Mesendoderm (in vitro differentiated cells): Measurements from ENCODE around the gene CTXN1.
"Not testable (repeated sequence)": the region's sequence is repeated elsewhere in the genome, so short reads cannot be mapped to it uniquely, and the experiment has no call there.

Experiments
- DNase-seq: peaks from one replicate; pipeline ENCODE4 v3.0.0; 2013
- H2AK5ac ChIP-seq: 2 replicates; pipeline ENCODE4 v1.6.1; 2013; ENCODE audit warnings: low read length, inconsistent platforms
- H2BK120ac ChIP-seq: 2 replicates; pipeline ENCODE4 v1.6.1; 2013; ENCODE audit warnings: low read depth, mild to moderate bottlenecking, low read length, moderate library complexity, mixed read lengths
- H2BK15ac ChIP-seq: replicated peaks from 2 replicates; pipeline ENCODE4 v1.6.1; 2013; ENCODE audit warnings: low read depth, mild to moderate bottlenecking, moderate library complexity
- H2BK5ac ChIP-seq: 2 replicates; pipeline ENCODE4 v1.6.1; 2013; ENCODE audit warnings: low read length, inconsistent platforms
- H3K18ac ChIP-seq: 2 replicates; pipeline ENCODE4 v1.6.1; 2013; ENCODE audit warnings: mild to moderate bottlenecking, low read length, mixed read lengths
- H3K23ac ChIP-seq: one replicate; pipeline ENCODE4 v1.6.1; 2013; ENCODE audit warnings: low read length
- H3K27ac ChIP-seq: 2 replicates; pipeline ENCODE4 v1.5.1; 2013; ENCODE audit warnings: low read depth, mild to moderate bottlenecking, inconsistent platforms, low read length, moderate library complexity
- H3K27me3 ChIP-seq: 2 replicates; pipeline ENCODE4 v1.6.1; 2013; ENCODE audit warnings: low read length, control low read depth, mild to moderate bottlenecking, inconsistent platforms; ENCODE audit not compliant: insufficient read depth, poor library complexity
- H3K36me3 ChIP-seq: 2 replicates; pipeline ENCODE4 v1.6.1; 2013; ENCODE audit warnings: low read length, inconsistent platforms; ENCODE audit not compliant: control insufficient read depth, insufficient read depth
- H3K4ac ChIP-seq: one replicate; pipeline ENCODE4 v1.6.1; 2013; ENCODE audit warnings: low read depth, mild to moderate bottlenecking, low read length, moderate library complexity
- H3K4me1 ChIP-seq: 2 replicates; pipeline ENCODE4 v1.6.1; 2013; ENCODE audit warnings: low read depth, low read length, inconsistent platforms; ENCODE audit not compliant: control insufficient read depth
- H3K4me2 ChIP-seq: 2 replicates; pipeline ENCODE4 v1.6.1; 2013; ENCODE audit warnings: low read length
- H3K4me3 ChIP-seq: 2 replicates; pipeline ENCODE4 v1.5.1; 2013; ENCODE audit warnings: mild to moderate bottlenecking, low read length
- H3K56ac ChIP-seq: one replicate; pipeline ENCODE4 v1.6.1; 2013; ENCODE audit warnings: low read length
- H3K79me1 ChIP-seq: 2 replicates; pipeline ENCODE4 v1.6.1; 2013; ENCODE audit warnings: low read length, inconsistent platforms
- H3K79me2 ChIP-seq: 2 replicates; pipeline ENCODE4 v1.6.1; 2013; ENCODE audit warnings: mild to moderate bottlenecking, low read length; ENCODE audit not compliant: control insufficient read depth, insufficient read depth
- H3K9ac ChIP-seq: 2 replicates; pipeline ENCODE4 v1.6.1; 2013; ENCODE audit warnings: low read length, inconsistent platforms
- H4K5ac ChIP-seq: one replicate; pipeline ENCODE4 v1.6.1; 2013; ENCODE audit warnings: low read length
- H4K8ac ChIP-seq: one replicate; pipeline ENCODE4 v1.6.1; 2013; ENCODE audit warnings: low read depth, mild to moderate bottlenecking, control low read depth, low read length, moderate library complexity
- WGBS: extraction: QIAGEN DNeasy Blood & Tissue Kit; methylation state at CpG from one replicate; pipeline ENCODE4 v1.1.7; 2013; ENCODE audit warnings: low lambda C conversion rate, missing lambda C conversion rate; ENCODE audit not compliant: insufficient coverage; ENCODE audit errors: extremely low coverage; 5-methylcytosine and 5-hydroxymethylcytosine counted together

Gene CTXN1

DNA sequence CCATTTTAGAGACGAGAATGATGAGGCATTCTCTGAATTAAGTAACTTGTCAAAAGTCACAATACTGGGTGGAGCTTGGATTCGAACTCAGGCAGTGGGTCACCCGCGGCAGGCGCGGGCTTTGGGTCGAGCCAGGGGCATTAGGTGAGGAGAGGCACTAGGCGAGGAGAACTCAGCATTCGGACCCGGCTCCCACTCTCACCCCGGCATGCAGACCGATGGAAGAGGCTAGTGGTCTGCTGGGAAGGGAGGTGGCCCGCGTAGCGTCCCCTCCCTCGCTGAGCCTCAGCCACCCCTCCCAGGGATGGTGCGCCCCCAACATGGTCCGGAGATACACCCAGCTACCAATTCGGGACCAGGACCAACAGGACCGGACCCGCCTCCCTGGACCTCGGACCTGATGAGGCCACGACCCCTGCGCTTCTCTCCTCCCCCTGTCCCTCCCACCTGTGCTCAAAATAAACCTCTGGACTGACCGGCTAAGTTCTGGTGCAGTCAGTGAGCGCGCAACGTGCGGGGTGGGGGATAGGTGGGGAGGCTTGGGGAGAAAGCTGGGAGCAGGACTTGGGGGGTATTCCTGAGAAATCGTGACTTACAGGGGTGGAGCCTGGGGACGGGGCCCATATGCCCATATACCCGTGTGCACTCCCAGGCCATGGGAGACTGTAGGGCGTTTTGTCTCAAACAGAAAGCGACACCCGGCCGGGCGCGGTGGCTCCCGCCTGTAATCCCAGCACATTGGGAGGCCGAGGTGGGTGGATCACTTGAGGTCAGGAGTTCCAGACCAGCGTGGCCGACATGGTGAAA lies 7.1 kb downstream of the CTXN1 start:
- no peak overlapping the region for H4K8ac ChIP-seq
- no CpG with 5 or more reads among the region's 42 CpGs for WGBS

DNA sequence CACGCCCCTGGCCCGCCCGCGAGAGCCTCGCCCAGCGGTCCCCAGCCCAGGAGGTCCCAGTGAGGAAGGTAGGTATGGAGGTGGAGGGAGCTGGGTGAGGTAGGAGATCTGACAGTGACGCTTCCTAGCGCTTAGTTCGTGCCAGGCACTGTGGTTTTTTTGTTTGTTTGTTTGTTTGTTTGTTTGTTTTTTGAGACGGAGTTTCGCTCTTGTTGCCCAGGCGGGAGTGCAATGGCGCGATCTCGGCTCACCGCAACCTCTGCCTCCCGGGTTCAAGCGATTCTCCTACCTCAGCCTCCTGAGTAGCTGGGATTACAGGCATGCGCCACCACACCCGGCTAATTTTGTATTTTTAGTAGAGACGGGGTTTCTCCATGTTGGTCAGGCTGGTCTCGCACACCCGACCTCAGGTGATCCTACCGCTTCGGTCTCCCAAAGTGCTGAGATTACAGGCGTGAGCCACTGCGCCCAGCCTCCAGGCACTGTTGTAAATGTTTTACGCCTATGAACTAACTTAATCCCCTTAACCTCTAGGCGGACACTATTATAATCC lies 7.8 kb downstream of the CTXN1 start:
- H3K36me3 ChIP-seq, H3K18ac ChIP-seq, H2AK5ac ChIP-seq, H2BK120ac ChIP-seq, H3K4ac ChIP-seq, H2BK5ac ChIP-seq, H3K27ac ChIP-seq, DNase-seq, H2BK15ac ChIP-seq, H3K79me1 ChIP-seq, H3K4me1 ChIP-seq, H3K23ac ChIP-seq, H3K4me3 ChIP-seq, H4K8ac ChIP-seq, H3K79me2 ChIP-seq, H4K5ac ChIP-seq: not testable (repeated sequence)
- H3K27me3 ChIP-seq, result peaks cover 19% of the 10 kb centered on the region
- WGBS, result no CpG with 5 or more reads among the region's 29 CpGs
- peak overlapping the region; percentile 44 for H3K4me2 ChIP-seq
- peak overlapping the region; percentile 58 for H3K56ac ChIP-seq
- peak overlapping the region; percentile 60 for H3K9ac ChIP-seq

More for the DNA sequence above, 7.1 kb downstream of the CTXN1 start:
- DNase-seq, result no peak
- Histone ChIP-seq H4K5ac (no peak overlapping the region), H3K36me3 (no peaks in the 10 kb centered on the region), H2AK5ac (no peak overlapping the region), H3K4me3 (no peak overlapping the region), H3K27me3 (peaks cover 19% of the 10 kb centered on the region), H2BK120ac (no peak overlapping the region), H3K4me1 (peaks cover 2% of the 10 kb centered on the region), H3K18ac (no peak overlapping the region), H3K4me2 (no peak overlapping the region), H3K79me1 (no peaks in the 10 kb centered on the region), H3K4ac (no peak overlapping the region), H3K27ac (no peak overlapping the region), H3K23ac (no peak overlapping the region), H3K79me2 (no peaks in the 10 kb centered on the region), H2BK5ac (no peak overlapping the region), H3K9ac (no peak overlapping the region), H3K56ac (no peak overlapping the region), H2BK15ac (no peak overlapping the region)

DNA sequence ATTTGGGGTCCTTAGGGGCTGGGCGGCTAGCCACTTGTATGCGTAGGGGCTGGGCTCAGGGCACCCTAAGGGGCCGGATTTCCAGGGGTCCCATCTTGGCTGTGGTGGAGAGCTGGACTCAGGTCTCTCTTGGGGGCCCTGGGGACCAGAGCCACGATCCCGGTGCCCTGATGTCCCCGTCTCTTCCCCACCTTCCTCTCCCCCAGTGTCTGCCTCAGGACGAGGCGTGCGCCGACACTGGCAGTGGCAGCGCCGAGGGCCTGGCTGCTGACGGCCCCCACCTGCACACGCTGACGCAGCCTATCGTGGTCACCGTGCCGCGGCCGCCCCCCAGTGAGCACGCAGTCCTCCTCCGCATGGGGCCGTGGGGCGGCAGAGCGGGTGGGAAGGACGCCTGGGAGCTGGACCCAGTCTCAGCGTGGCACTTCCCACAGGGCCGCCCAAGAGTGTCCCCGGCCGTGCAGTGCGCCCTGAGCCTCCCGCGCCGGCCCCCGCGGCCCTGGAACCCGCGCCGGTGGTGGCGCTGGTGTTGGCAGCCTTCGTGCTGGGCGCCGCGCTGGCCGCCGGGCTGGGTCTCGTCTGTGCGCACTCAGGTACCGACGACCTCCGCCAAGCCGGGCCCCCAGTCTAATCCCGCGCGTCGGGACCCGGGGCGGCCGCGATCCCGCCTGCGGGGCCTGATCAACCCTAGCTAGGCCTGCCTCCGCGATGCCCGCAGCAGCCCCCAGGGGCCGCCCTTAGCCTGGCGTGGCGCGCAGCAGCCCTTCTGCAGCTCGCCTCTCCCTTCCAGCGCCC lies 8.5 kb downstream of the CTXN1 start:
- H3K56ac ChIP-seq, result peak overlapping the region; percentile 58
- DNase-seq, result peak; percentile 75
- no CpG with 5 or more reads among the region's 71 CpGs for WGBS
- no peak overlapping the region for H4K8ac ChIP-seq
- no peak overlapping the region for H4K5ac ChIP-seq
- H3K18ac ChIP-seq, result no peak overlapping the region
- H2BK15ac ChIP-seq, result no peak overlapping the region
- no peak overlapping the region for H3K4ac ChIP-seq
- peak overlapping the region; percentile 44 for H3K4me2 ChIP-seq
- H3K4me3 ChIP-seq, result no peak overlapping the region
- no peaks in the 10 kb centered on the region for H3K79me1 ChIP-seq
- no peak overlapping the region for H2BK120ac ChIP-seq
- H3K27me3 ChIP-seq, result peaks cover 19% of the 10 kb centered on the region
- H2AK5ac ChIP-seq, result no peak overlapping the region
- H3K9ac ChIP-seq, result peak overlapping the region; percentile 60
- H3K23ac ChIP-seq, result no peak overlapping the region
- peaks cover 1% of the 10 kb centered on the region for H3K36me3 ChIP-seq
- H2BK5ac ChIP-seq, result no peak overlapping the region
- H3K79me2 ChIP-seq, result no peaks in the 10 kb centered on the region
- peaks cover 2% of the 10 kb centered on the region for H3K4me1 ChIP-seq
- H3K27ac ChIP-seq, result no peak overlapping the region

DNA sequence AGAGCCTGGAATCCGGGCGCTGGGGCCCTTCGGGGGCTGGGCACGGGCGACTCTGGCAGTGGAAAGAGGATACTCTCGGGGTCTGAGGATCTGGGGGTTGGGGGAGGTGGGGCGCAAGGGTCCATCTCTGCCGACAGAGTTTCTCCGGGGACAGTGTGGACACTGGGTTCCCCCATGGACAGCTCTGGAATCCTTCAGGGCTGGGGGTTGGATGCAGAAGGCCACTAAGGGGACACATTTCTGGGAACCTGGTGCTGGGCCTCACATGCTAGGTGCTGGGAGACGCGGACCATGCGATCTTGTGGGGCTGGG lies 9.0 kb downstream of the CTXN1 start:
- Histone ChIP-seq H4K8ac (no peak overlapping the region), H3K18ac (no peak overlapping the region), H3K23ac (no peak overlapping the region), H3K79me1 (no peaks in the 10 kb centered on the region), H4K5ac (no peak overlapping the region), H2BK5ac (no peak overlapping the region), H3K4me3 (no peak overlapping the region), H3K36me3 (peaks cover 3% of the 10 kb centered on the region), H3K9ac (no peak overlapping the region), H2BK15ac (no peak overlapping the region), H2BK120ac (no peak overlapping the region), H3K27me3 (peaks cover 19% of the 10 kb centered on the region), H3K4me2 (peak overlapping the region; percentile 3), H3K27ac (no peak overlapping the region), H2AK5ac (no peak overlapping the region), H3K4me1 (peaks cover 2% of the 10 kb centered on the region), H3K79me2 (no peaks in the 10 kb centered on the region), H3K4ac (no peak overlapping the region), H3K56ac (peak overlapping the region; percentile 58)
- DNase-seq, result no peak
- WGBS, result no CpG with 5 or more reads among the region's 12 CpGs

DNA sequence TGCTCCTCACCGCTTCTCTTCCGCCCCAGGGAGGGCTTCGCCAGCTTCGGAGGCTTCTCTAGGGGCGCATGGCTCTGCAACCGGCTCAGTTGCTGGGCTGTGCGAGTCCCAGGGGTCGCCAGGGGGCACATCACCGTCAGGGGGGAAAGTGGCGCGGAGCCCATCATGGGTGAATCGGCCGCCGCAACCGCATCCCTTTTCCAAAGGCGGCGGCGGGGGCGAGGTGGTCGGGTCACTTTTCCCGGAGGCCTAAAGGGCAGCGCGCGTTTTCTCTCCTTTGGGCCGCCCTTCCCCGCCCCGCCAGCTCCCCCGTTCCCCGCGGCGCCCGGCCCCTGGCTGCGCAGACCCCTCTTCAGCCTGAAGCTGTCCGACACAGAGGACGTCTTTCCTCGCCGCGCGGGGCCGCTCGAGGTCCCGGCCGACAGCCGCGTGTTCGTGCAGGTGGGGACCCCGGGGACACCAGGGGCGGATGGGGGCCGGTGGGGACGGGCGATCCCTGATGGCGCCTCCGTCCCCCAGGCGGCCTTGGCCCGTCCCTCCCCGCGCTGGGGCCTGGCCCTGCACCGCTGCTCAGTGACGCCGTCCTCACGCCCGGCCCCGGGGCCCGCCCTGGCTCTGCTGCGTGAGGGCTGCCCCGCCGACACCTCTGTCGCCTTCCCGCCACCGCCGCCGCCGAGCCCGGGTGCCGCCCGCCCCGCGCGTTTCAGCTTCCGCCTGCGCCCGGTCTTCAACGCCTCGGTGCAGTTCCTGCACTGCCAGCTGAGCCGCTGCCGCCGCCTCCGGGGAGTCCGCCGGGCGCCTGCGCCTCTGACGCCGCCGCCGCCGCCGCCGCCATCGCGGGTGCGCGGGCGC lies 9.6 kb downstream of the CTXN1 start:
- H3K27me3 ChIP-seq, result peaks cover 19% of the 10 kb centered on the region
- no peak overlapping the region for H4K8ac ChIP-seq
- H3K4me2 ChIP-seq, result peak overlapping the region; percentile 37
- no CpG with 5 or more reads among the region's 104 CpGs for WGBS
- no peak overlapping the region for H4K5ac ChIP-seq
- H3K18ac ChIP-seq, result no peak overlapping the region
- peak overlapping the region; percentile 2 for H3K23ac ChIP-seq
- H3K79me2 ChIP-seq, result no peaks in the 10 kb centered on the region
- no peak overlapping the region for H2BK5ac ChIP-seq
- H3K79me1 ChIP-seq, result no peaks in the 10 kb centered on the region
- H2BK120ac ChIP-seq, result no peak overlapping the region
- H3K4me3 ChIP-seq, result no peak overlapping the region
- DNase-seq, result peak; percentile 29
- H3K27ac ChIP-seq, result no peak overlapping the region
- H3K4me1 ChIP-seq, result peaks cover 2% of the 10 kb centered on the region
- H3K36me3 ChIP-seq, result peaks cover 3% of the 10 kb centered on the region
- peak overlapping the region; percentile 67 for H3K56ac ChIP-seq
- H2AK5ac ChIP-seq, result no peak overlapping the region
- no peak overlapping the region for H3K4ac ChIP-seq
- no peak overlapping the region for H2BK15ac ChIP-seq
- H3K9ac ChIP-seq, result peak overlapping the region; percentile 40
